ENCODE results near the gene CACNA1B. TPM values are rescaled to one million over a fixed set of nuclear protein-coding genes. Genes with fewer than 3 reads are reported as not detected.

CACNA1B gene
- total and polyA plus RNA-seq, 9 of the 15 experiments (the other 6 are each of a cell fraction or from before 2014, with no cell fraction given), result 0.01 to 0.04 TPM; not detected in 7

- Histone ChIP-seq H3K79me2 (ENCODE audit: control insufficient read depth, insufficient read depth, low read length) (no peaks in the 10 kb centered on the region), H3K36me3 (ENCODE audit: control insufficient read depth, insufficient read depth, low read length) (no peaks in the 10 kb centered on the region), H4K20me1 (replicated peaks; ENCODE audit: control insufficient read depth, insufficient read depth, low read length) (no peaks in the 10 kb centered on the region), H3K9me3 (replicated peaks; ENCODE audit: control insufficient read depth, insufficient read depth, low read depth, low read length) (no peaks in the 10 kb centered on the region), H3K9me1 (ENCODE audit: control insufficient read depth, insufficient read depth, low read length) (no peaks in the 10 kb centered on the region), H3K9ac (ENCODE audit: insufficient read depth in 1 of 2, low read depth in 2 of 2, low read length in 2 of 2) (no peak overlapping the region), H3K4me1 (replicated peaks in 1 of 2; ENCODE audit: control insufficient read depth in 2 of 2, insufficient read depth in 2 of 2, low read length in 2 of 2) (peaks cover 0 to 3% of the 10 kb centered on the region in 2 experiments; a peak in 1 of 5 replicates), H3K4me2 (ENCODE audit: insufficient read depth, low read length) (no peak overlapping the region), H3K27me3 (ENCODE audit: control insufficient read depth in 2 of 2, insufficient read depth in 2 of 2, low read length in 2 of 2) (peaks cover 3 to 32% of the 10 kb centered on the region in 2 experiments; a peak in 4 of 5 replicates), H3K4me3 (no peak overlapping the region), H3K27ac (ENCODE audit: extremely low read depth, low read depth, low read length) (no peak overlapping the region), H2AFZ (ENCODE audit: low read depth, low read length) (no peak overlapping the region)
- 4% methylated on average over 10 of the region's 10 CpGs for WGBS (ENCODE audit: insufficient coverage, low coverage, missing lambda C conversion rate)
- in situ Hi-C loops (cut with MboI) (no loop called here), intact Hi-C loops (cut with micrococcal nuclease) (no loop called here)
- POLR2A ChIA-PET, result interaction anchor here (0.5 to 0.6 kb wide), 2 partner anchors 26 to 141 kb away, joined by 3 to 4 read pairs; no protein-coding TSS in a partner anchor
- CTCF ChIA-PET (ENCODE audit: low intra/inter-chr PET ratio), result no interaction called here
- DNase-seq (ENCODE audit: extremely low read depth in 1 of 4, low spot score in 3 of 4) (no peak), ATAC-seq (no peak), FAIRE-seq (no peak)
- BruUV-seq (replicated peaks), result no TSS peak
- TF ChIP-seq NR3C1 (CRISPR knock-in tag; IDR thresholded peaks at IDR 0.05), result no peak
- no peak for TF ChIP-seq ZNF316 (IDR thresholded peaks at IDR 0.05)
- no peak for TF ChIP-seq GABPB2 (CRISPR knock-in tag; conservative IDR thresholded peaks at IDR 0.05)
- TF ChIP-seq POLR2A (conservative IDR thresholded peaks at IDR 0.05), result no peak
- no peak for TF ChIP-seq HLTF (IDR thresholded peaks at IDR 0.05)
- TF ChIP-seq HDGF (IDR thresholded peaks at IDR 0.05), result no peak
- TF ChIP-seq, protein P1, sequence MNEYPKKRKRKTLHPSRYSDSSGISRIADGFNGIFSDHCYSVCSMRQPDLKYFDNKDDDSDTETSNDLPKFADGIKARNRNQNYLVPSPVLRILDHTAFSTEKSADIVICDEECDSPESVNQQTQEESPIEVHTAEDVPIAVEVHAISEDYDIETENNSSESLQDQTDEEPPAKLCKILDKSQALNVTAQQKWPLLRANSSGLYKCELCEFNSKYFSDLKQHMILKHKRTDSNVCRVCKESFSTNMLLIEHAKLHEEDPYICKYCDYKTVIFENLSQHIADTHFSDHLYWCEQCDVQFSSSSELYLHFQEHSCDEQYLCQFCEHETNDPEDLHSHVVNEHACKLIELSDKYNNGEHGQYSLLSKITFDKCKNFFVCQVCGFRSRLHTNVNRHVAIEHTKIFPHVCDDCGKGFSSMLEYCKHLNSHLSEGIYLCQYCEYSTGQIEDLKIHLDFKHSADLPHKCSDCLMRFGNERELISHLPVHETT (CRISPR knock-in tag; conservative IDR thresholded peaks at IDR 0.05 in 1 of 2, IDR thresholded peaks at IDR 0.05 in 1 of 2), result no peak
- TF ChIP-seq ZNF696 (CRISPR knock-in tag; conservative IDR thresholded peaks at IDR 0.05), result no peak
- TF ChIP-seq ZBTB11 (CRISPR knock-in tag; IDR thresholded peaks at IDR 0.05), result no peak
- TF ChIP-seq, protein P2, sequence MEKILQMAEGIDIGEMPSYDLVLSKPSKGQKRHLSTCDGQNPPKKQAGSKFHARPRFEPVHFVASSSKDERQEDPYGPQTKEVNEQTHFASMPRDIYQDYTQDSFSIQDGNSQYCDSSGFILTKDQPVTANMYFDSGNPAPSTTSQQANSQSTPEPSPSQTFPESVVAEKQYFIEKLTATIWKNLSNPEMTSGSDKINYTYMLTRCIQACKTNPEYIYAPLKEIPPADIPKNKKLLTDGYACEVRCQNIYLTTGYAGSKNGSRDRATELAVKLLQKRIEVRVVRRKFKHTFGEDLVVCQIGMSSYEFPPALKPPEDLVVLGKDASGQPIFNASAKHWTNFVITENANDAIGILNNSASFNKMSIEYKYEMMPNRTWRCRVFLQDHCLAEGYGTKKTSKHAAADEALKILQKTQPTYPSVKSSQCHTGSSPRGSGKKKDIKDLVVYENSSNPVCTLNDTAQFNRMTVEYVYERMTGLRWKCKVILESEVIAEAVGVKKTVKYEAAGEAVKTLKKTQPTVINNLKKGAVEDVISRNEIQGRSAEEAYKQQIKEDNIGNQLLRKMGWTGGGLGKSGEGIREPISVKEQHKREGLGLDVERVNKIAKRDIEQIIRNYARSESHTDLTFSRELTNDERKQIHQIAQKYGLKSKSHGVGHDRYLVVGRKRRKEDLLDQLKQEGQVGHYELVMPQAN (IDR thresholded peaks at IDR 0.05; ENCODE audit: borderline replicate concordance), result no peak
- no peak for TF ChIP-seq KHSRP (IDR thresholded peaks at IDR 0.05)
- TF ChIP-seq ZNF76 (CRISPR knock-in tag; IDR thresholded peaks at IDR 0.05; ENCODE audit: borderline replicate concordance), result no peak
Measured at GRCh38 chr9:137973829-137974416, 96.3 kb downstream of the CACNA1B start.
